GM23338 (cell line): ENCODE measurements around the gene MYL11. TPM values are rescaled to one million over a fixed set of nuclear protein-coding genes. Genes with fewer than 3 reads are reported as not detected.

Source experiments
- ATAC-seq: fragments of 200-7000 bp; cut with Tn5 transposase; 3 replicates; pipeline ENCODE4 v1.9.1; 2020
- DNase-seq: peaks from one replicate; pipeline ENCODE4 v3.0.0-alpha.2; 2015; ENCODE audit warnings: low spot score
- H2AFZ ChIP-seq: fragments of 200-600 bp; sonication (generic); 2 replicates; pipeline ENCODE4 v1.8.0; 2016; ENCODE audit warnings: antibody characterized with exemption, mild to moderate bottlenecking, moderate library complexity
- H3F3A ChIP-seq: fragments of 200-600 bp; sonication (generic); replicated peaks from 2 replicates; pipeline ENCODE4 v1.8.0; 2017; ENCODE audit warnings: antibody characterized with exemption, mixed run types, low read depth
- H3K27ac ChIP-seq: fragments of 200-600 bp; sonication (generic); 2 replicates; pipeline ENCODE4 v1.6.1; 2016; ENCODE audit warnings: low read depth
- H3K27me3 ChIP-seq: fragments of 200-600 bp; sonication (generic); 2 replicates; pipeline ENCODE4 v1.8.0; 2016; ENCODE audit warnings: mild to moderate bottlenecking, mixed run types, moderate library complexity; ENCODE audit not compliant: insufficient read depth
- H3K36me3 ChIP-seq: fragments of 200-600 bp; sonication (generic); 2 replicates; pipeline ENCODE4 v1.8.0; 2016; ENCODE audit warnings: mild to moderate bottlenecking; ENCODE audit not compliant: insufficient read depth
- H3K4me1 ChIP-seq: fragments of 200-600 bp; sonication (generic); 2 replicates; pipeline ENCODE4 v1.8.0; 2016; ENCODE audit warnings: mild to moderate bottlenecking, moderate library complexity; ENCODE audit not compliant: insufficient read depth
- H3K4me2 ChIP-seq: fragments of 200-600 bp; sonication (generic); 2 replicates; pipeline ENCODE4 v1.7.1; 2017; ENCODE audit warnings: mixed run types
- H3K4me3 ChIP-seq: fragments of 200-600 bp; sonication (generic); 2 replicates; pipeline ENCODE4 v1.6.1; 2016; ENCODE audit warnings: mixed run types
- H3K79me2 ChIP-seq: fragments of 200-600 bp; sonication (generic); replicated peaks from 2 replicates; pipeline ENCODE4 v1.8.0; 2017; ENCODE audit warnings: mild to moderate bottlenecking; ENCODE audit not compliant: insufficient read depth
- H3K9me2 ChIP-seq: fragments of 200-600 bp; sonication (generic); 2 replicates; pipeline ENCODE4 v1.8.0; 2017; ENCODE audit not compliant: insufficient read depth
- H4K20me1 ChIP-seq: fragments of 200-600 bp; sonication (generic); replicated peaks from 2 replicates; pipeline ENCODE4 v1.8.0; 2017; ENCODE audit warnings: mild to moderate bottlenecking; ENCODE audit not compliant: insufficient read depth
- H3K27ac Mint-ChIP-seq: 2 replicates; pipeline ENCODE4 v1.8.0; 2020; ENCODE audit warnings: inconsistent platforms, mild to moderate bottlenecking, moderate library complexity, mixed read lengths
- H3K27me3 Mint-ChIP-seq: 3 replicates; pipeline ENCODE4 v1.8.0; 2022; ENCODE audit warnings: low read depth, mild to moderate bottlenecking, moderate library complexity, mixed read lengths, inconsistent platforms; ENCODE audit not compliant: insufficient read depth, poor library complexity
- H3K36me3 Mint-ChIP-seq: 3 replicates; pipeline ENCODE4 v1.8.0; 2021; ENCODE audit warnings: low read depth, mild to moderate bottlenecking, inconsistent platforms, moderate library complexity, mixed read lengths
- H3K4me1 Mint-ChIP-seq: 3 replicates; pipeline ENCODE4 v1.8.0; 2020; ENCODE audit warnings: mild to moderate bottlenecking, inconsistent platforms, mixed read lengths
- H3K4me3 Mint-ChIP-seq: 3 replicates; pipeline ENCODE4 v1.8.0; 2021; ENCODE audit warnings: moderate library complexity, mild to moderate bottlenecking, inconsistent platforms, mixed read lengths
- H3K9me3 Mint-ChIP-seq: 3 replicates; pipeline ENCODE4 v1.8.0; 2020; ENCODE audit warnings: moderate library complexity, mild to moderate bottlenecking, inconsistent platforms, mixed read lengths
- EZH2 ChIP-seq: fragments of 200-600 bp; sonication (generic); IDR thresholded peaks from one replicate; pipeline ENCODE4 v1.8.0; 2017; ENCODE audit warnings: antibody characterized with exemption, mild to moderate bottlenecking, low read depth; ENCODE audit not compliant: unreplicated experiment
- EZH2phosphoT487 ChIP-seq: fragments of 200-600 bp; sonication (generic); IDR thresholded peaks from one replicate; pipeline ENCODE4 v1.8.1; 2018; ENCODE audit warnings: antibody characterized with exemption; ENCODE audit not compliant: unreplicated experiment
- NANOG ChIP-seq: IDR thresholded peaks from 2 replicates; pipeline ENCODE4 v1.6.1; 2016; ENCODE audit warnings: antibody characterized with exemption, borderline replicate concordance
- ZNF114 ChIP-seq: fragments of 250-450 bp; sonication (Bioruptor Pico); IDR thresholded peaks from 2 replicates; pipeline ENCODE4 v1.5.0; 2020; ENCODE audit warnings: mild to moderate bottlenecking, moderate library complexity
- ZNF462 ChIP-seq: fragments of 250-450 bp; sonication (Bioruptor Pico); IDR thresholded peaks from 2 replicates; pipeline ENCODE4 v1.5.0; 2020; ENCODE audit warnings: mild to moderate bottlenecking, moderate library complexity
- polyA plus RNA-seq: library from polyadenylated mRNA; unstranded; fragments of >200 nt; fragmentation: Nextera tagmentation; extraction: Ambion mirVana; gene quantifications from 2 replicates; pipeline ENCODE4 v1.2.1, GENCODE V29; 2016
- total RNA-seq: library from RNA; depleted of rRNA; stranded (reverse); fragments of >200 nt; shearing (Covaris generic); gene quantifications from 2 replicates; pipeline ENCODE4 v1.2.3, GENCODE V29; 2014
- TF ChIP-seq, protein P1 (sequence below), 2 experiments: fragments of 200-600 bp in 1 of 2; sonication (generic) in 1 of 2; conservative IDR thresholded peaks; 2 replicates each; pipeline versions ENCODE4 v1.5.1 to v1.6.1; 2016 to 2017; ENCODE audit warnings: antibody characterized with exemption in 2 of 2, low read depth in 2 of 2, mild to moderate bottlenecking in 2 of 2, moderate library complexity in 1 of 2

Gene MYL11
- total and polyA plus RNA-seq, 2 experiments from 2014 or later: 3.5 TPM; not detected in 1

DNA sequence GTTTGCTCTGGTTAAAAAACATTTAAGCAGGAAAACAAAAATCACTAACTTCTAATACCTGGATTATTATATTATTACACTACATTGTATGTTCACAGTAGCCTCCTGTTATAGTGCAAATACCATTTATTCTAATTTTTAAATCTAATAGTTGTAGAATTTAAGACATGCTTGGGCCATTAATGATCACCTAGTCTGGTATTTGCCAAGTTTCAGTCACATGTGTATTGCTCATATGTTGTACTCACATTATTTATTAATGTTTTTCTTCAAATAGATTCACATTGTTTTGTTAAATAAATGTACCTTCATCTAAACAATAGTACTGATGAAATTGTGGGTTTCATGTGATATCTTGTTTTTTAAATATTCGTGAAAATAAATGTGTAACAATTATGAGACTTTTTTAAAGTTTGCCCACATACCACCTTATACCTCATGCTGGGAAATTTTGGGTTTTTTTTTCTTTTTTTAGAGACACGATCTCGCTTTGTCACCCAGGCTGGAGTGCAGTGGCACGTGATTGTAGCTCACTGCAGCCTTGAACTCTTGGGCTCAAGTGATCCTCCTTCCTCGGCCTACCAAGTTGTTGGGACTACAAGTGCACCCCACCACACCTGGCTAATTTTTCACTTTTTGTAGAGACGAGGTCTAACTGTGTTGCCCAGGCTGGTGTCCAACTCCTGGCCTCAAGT is 38.7 kb downstream of the MYL11 start (continued):
- TF ChIP-seq ZNF462 (CRISPR knock-in tag) (no peak), ZNF114 (CRISPR knock-in tag) (no peak), EZH2phosphoT487 (no peak), NANOG (no peak), EZH2 (no peak)
- TF ChIP-seq, protein P1, sequence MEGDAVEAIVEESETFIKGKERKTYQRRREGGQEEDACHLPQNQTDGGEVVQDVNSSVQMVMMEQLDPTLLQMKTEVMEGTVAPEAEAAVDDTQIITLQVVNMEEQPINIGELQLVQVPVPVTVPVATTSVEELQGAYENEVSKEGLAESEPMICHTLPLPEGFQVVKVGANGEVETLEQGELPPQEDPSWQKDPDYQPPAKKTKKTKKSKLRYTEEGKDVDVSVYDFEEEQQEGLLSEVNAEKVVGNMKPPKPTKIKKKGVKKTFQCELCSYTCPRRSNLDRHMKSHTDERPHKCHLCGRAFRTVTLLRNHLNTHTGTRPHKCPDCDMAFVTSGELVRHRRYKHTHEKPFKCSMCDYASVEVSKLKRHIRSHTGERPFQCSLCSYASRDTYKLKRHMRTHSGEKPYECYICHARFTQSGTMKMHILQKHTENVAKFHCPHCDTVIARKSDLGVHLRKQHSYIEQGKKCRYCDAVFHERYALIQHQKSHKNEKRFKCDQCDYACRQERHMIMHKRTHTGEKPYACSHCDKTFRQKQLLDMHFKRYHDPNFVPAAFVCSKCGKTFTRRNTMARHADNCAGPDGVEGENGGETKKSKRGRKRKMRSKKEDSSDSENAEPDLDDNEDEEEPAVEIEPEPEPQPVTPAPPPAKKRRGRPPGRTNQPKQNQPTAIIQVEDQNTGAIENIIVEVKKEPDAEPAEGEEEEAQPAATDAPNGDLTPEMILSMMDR (conservative IDR thresholded peaks at IDR 0.05; ENCODE audit: low read depth in 2 of 2): no peak

DNA sequence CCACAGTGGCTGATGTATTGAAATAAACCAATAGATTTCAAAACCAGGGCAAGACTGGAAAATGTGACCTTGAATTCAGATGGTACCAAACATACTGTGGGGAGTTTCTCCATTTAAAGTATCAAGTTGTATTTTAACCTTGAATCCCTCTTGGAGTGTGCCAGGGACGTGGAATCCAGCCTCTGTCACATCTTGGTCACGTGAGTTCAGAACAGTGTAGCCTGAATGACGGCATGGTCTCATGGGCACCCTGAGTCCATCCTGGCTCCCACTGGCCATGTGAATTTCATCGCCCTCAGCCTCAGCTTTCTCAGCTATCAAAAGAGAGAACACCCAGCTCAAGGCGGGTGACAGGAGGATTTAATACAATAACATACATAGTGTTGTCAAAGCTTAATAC is 39.6 kb downstream of the MYL11 start:
- ATAC-seq: no peak
- Histone ChIP-seq H3K27me3 (no peaks in the 10 kb centered on the region), H3K9me2 (no peaks in the 10 kb centered on the region), H3K36me3 (peaks cover 3% of the 10 kb centered on the region; the same call in 1 of the 2 replicates), H3K4me1 (peaks cover 1% of the 10 kb centered on the region; the same call in 1 of the 2 replicates), H3K4me3 (no peak overlapping the region), H3K4me2 (no peak overlapping the region), H3K79me2 (peaks cover 10% of the 10 kb centered on the region; the same call in 1 of the 2 replicates), H3K27ac (no peak overlapping the region), H4K20me1 (peaks cover 38% of the 10 kb centered on the region), H2AFZ (no peak overlapping the region), H3F3A (peaks cover 31% of the 10 kb centered on the region)
- peaks cover 18% of the 10 kb centered on the region for H3K27me3 Mint-ChIP-seq
- DNase-seq: no peak
- no peak overlapping the region for H3K4me3 Mint-ChIP-seq
- no peaks in the 10 kb centered on the region for H3K9me3 Mint-ChIP-seq
- no peak for TF ChIP-seq ZNF462 (CRISPR knock-in tag)
- peaks cover 43% of the 10 kb centered on the region for H3K36me3 Mint-ChIP-seq
- no peak overlapping the region for H3K27ac Mint-ChIP-seq
- peaks cover 14% of the 10 kb centered on the region for H3K4me1 Mint-ChIP-seq
